ENCODE measurements around the gene SMYD3.

SMYD3 gene

DNA sequence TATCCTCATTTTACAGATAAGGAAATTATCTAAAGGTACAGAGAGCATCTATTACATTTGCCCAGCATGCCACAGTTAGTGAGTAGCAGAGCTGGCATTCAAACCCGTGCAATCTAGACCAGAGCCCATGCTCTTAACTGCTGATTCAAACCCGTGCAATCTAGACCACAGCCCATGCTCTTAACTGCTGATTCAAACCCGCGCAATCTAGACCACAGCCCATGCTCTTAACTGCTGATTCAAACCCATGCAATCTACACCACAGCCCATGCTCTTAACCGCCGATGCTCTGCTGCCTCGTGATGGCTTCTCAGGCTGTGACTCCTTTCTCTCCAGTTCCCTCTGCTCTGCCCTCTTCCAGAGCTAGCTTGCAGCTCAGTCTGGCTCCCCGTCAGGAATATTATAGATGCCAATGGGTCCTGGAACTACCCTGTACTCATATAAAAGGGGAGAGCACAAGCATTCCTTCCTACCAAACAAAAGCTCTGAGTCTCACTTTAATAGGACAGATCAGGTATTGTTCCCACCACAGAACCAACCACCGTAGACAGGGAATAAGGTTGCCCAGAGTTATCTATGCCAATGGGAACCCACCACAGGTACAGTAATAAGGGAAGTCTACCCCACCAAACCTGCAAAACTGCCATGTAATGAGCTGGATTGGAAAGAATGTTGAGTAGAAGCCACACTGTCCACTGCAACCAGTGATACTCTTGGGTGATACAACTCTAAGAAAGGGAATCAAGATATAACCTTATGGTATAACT lies 78.4 kb downstream of the SMYD3 start:
- ATAC-seq (ENCODE audit: low read depth): no peak
- H3K4me1 Mint-ChIP-seq: peaks cover 16% of the 10 kb centered on the region
- H3K27ac Mint-ChIP-seq: no peak overlapping the region
- DNase-seq (ENCODE audit: low spot score in 2 of 2): no peak
- no peak overlapping the region for H3K4me3 Mint-ChIP-seq
- no peaks in the 10 kb centered on the region for H3K27me3 Mint-ChIP-seq
- H3K36me3 Mint-ChIP-seq: peaks cover 18% of the 10 kb centered on the region
- peaks cover 2% of the 10 kb centered on the region for H3K9me3 Mint-ChIP-seq

DNA sequence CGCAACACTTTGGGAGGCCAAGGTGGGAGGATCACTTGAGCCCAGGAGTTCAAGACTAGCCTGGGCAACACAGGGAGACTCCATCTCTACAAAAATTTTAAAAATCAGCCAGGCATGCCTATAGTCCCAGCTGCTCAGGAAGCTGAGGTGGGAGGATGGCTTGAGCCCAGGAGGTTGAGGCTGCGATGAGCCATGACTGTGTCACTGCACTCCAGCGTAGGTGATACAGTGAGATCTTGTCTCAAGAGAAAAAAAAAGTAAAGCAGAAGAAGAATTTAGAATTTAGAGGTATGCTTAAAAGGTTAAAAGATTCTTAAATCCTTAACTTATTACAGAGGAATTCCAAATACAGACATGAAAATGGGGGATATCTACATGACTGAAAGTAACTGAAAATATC lies 79.5 kb downstream of the SMYD3 start:
- DNase-seq (ENCODE audit: low spot score in 2 of 2): no peak
- H3K27ac Mint-ChIP-seq: no peak overlapping the region
- H3K4me3 Mint-ChIP-seq: no peak overlapping the region
- no peaks in the 10 kb centered on the region for H3K27me3 Mint-ChIP-seq
- ATAC-seq (ENCODE audit: low read depth): no peak
- H3K4me1 Mint-ChIP-seq: peaks cover 16% of the 10 kb centered on the region
- H3K36me3 Mint-ChIP-seq: peaks cover 15% of the 10 kb centered on the region
- no peaks in the 10 kb centered on the region for H3K9me3 Mint-ChIP-seq

DNA sequence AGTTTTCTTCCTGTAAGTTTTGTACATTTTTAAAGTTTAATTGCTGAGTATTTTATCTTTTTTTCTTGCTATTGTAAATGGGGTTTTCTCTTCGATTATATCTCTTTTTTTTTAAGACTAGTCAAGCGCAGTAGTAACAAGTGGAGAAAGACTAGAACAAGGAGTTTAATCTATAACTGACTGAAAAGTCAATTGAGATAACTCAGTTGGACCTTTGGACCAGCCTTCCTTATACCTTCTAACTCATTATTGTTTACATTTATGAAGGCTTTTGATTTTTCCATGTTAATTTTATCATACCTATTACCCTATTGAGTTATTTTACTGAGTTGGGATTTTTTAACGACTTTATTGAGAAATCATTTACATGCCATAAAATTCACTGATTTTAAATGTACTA lies 81.2 kb downstream of the SMYD3 start:
- Mint-ChIP-seq H3K36me3 (peaks cover 14% of the 10 kb centered on the region), H3K4me3 (no peak overlapping the region), H3K4me1 (peaks cover 16% of the 10 kb centered on the region), H3K9me3 (no peaks in the 10 kb centered on the region), H3K27me3 (no peaks in the 10 kb centered on the region), H3K27ac (no peak overlapping the region)
- DNase-seq (ENCODE audit: low spot score in 2 of 2) (no peak), ATAC-seq (ENCODE audit: low read depth) (no peak)

DNA sequence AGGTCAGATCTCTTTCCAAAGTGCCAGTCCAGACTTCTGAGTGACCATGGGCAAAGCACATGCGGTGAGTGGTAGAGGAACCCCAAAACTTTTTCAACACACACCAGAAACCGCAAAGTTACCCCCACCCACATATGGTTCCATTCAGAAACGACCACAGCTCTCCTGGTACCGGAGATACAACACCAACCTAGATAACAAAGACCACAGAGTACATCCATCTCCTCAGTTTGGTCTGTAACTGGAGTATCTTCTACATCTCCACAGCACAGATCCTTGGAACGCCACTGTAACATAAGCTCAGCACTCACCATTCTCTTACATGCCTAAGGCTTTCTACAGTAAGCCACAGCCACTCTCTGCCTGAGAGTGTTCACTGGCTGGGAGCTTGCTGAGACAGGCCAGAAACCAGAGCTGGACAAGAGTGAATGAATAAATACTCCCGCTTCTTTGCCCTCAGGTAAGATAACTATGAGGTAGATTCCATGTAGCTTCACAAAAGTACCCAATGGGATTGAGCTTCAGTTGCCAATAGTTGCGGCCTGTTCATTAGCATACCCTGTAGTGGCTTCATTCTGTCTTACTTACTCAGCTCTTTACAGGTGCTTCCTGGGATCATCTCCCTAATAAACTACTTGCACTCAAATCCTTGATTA lies 81.8 kb downstream of the SMYD3 start:
- H3K27ac Mint-ChIP-seq: no peak overlapping the region
- no peak for DNase-seq (ENCODE audit: low spot score in 2 of 2)
- H3K9me3 Mint-ChIP-seq: no peaks in the 10 kb centered on the region
- ATAC-seq (ENCODE audit: low read depth): no peak
- H3K27me3 Mint-ChIP-seq: no peaks in the 10 kb centered on the region
- peaks cover 12% of the 10 kb centered on the region for H3K4me1 Mint-ChIP-seq
- H3K36me3 Mint-ChIP-seq: peaks cover 10% of the 10 kb centered on the region
- no peak overlapping the region for H3K4me3 Mint-ChIP-seq

DNA sequence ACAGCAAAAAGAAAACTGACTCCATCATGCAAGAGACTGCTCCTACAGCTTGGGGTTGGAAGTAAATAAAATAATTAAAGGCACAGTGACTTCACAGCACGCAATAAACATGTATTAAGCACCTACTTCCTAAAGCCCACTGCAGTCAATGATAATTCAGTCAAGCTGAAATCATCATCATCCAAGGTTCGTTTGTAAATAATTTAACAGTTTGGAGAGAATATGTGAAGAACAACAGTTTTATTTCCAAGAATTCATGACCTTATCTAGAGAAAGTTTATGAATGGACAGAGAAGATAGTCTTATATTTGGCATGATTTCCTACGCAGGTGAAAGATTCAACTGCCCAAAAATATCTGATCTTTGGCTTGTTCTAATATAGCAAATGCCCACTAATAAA lies 86.8 kb downstream of the SMYD3 start:
- H3K4me3 Mint-ChIP-seq: no peak overlapping the region
- peaks cover 3% of the 10 kb centered on the region for H3K9me3 Mint-ChIP-seq
- peaks cover 22% of the 10 kb centered on the region for H3K36me3 Mint-ChIP-seq
- no peaks in the 10 kb centered on the region for H3K27me3 Mint-ChIP-seq
- ATAC-seq (ENCODE audit: low read depth) (no peak), DNase-seq (ENCODE audit: low spot score in 2 of 2) (no peak)
- H3K4me1 Mint-ChIP-seq: peaks cover 5% of the 10 kb centered on the region
- H3K27ac Mint-ChIP-seq: no peak overlapping the region

DNA sequence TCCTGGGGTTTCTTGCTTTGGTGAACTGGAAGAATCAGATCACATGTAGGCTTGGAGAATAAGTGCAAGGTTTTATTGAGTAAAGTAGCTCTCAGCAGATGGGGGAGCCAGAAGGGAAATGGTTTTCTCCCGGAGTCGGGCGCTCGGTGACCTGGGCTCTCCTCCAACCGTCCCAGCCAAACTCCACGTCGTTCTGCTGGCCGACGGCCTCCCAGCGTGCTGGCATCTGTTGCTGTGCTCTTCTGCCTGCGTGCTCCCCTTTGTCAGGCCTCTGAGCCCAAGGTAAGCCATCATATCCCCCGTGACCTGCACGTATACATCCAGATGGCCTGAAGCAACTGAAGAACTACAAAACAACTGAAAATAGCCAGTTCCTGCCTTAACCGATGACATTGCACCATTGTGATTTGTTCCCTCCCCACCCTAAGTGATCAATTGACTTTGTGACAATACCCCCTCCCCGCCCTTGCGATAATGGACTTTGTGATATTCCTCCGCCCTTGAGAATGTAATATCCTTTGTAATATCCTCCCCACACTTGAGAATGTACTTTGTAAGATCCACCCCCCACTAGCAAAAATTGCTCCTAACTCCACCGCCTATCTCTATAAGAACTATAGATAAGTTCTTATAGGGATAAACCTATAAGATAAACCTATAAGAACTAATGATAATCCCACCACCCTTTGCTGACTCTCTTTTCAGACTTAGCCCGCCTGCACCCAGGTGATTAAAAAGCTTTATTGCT lies 88.3 kb downstream of the SMYD3 start:
- no peak overlapping the region for H3K27ac Mint-ChIP-seq
- peaks cover 3% of the 10 kb centered on the region for H3K4me1 Mint-ChIP-seq
- H3K36me3 Mint-ChIP-seq: peaks cover 23% of the 10 kb centered on the region
- DNase-seq (ENCODE audit: low spot score in 2 of 2): no peak
- H3K4me3 Mint-ChIP-seq: no peak overlapping the region
- no peak for ATAC-seq (ENCODE audit: low read depth)
- peaks cover 3% of the 10 kb centered on the region for H3K9me3 Mint-ChIP-seq
- no peaks in the 10 kb centered on the region for H3K27me3 Mint-ChIP-seq

DNA sequence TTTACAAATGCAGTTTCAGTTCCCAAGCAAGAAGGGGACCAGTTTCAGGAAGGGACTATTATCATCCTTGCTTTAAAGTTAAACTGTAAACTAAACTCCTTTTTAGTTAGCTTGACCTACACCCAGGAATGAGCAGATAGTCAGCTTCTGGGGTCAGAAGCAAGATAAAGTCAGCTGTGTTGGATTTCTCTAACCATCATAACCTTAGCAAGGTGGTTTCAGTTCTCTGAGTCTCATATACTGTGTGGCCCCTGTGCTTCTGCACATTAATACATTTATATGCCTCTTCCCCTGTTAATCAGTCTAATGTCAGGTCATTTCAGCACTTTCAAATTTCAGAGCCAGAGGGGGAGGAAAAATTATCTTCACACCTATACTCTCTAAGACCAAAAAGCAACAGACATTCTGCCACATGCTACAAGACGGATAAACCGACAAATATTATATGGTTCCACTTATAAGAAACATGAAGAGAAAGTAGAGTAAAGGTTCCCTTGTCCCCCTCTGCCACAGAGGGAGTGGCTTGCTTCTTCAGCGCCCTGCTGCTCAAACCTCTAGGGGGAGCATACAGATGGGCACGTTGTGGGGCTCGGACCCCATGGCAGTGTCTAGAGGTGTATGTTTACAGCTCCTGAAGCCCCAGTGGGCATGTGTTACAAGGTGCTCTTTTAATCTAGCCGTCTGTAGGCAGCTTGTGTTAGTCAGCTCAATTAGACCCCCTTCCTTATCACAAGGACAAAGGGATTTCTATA lies 89.1 kb downstream of the SMYD3 start:
- Mint-ChIP-seq H3K27me3 (no peaks in the 10 kb centered on the region), H3K4me1 (peaks cover 3% of the 10 kb centered on the region), H3K27ac (no peak overlapping the region), H3K4me3 (no peak overlapping the region), H3K36me3 (peaks cover 23% of the 10 kb centered on the region), H3K9me3 (peaks cover 3% of the 10 kb centered on the region)
- ATAC-seq (ENCODE audit: low read depth) (no peak), DNase-seq (ENCODE audit: low spot score in 2 of 2) (no peak)

DNA sequence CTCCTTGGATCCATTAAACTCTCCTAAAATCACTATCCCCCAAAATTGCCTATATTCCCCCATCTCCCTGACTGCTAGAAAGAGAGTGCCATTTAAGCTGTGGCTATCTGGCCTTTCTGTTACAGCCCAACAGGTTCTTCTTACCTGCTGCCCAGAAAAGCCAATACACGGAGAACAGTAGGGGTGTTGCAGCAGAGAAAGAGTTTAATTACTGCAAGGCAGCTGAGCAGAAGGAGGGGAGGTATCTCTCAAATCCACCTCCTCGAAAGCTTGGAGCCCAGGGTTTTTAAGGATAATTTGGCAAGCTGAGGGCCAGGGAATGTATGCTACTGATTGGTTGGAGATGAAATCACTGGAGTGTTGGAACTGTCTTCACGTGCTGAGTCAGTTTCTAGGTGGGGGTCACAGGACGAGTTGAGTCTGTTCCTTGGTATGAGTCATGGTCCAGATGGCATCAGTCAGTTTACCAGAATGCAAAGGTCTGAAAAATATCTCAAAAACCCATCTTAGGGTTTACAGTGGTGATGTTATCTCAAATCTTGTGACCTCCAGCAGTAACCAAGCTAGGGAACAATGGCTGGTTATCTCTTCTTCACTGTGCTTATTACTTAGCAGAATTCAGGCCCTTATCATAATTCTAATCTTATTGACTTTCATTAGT lies 89.8 kb downstream of the SMYD3 start:
- Mint-ChIP-seq H3K36me3 (peaks cover 25% of the 10 kb centered on the region), H3K27ac (no peak overlapping the region), H3K4me1 (peaks cover 3% of the 10 kb centered on the region), H3K9me3 (peaks cover 3% of the 10 kb centered on the region), H3K27me3 (no peaks in the 10 kb centered on the region), H3K4me3 (no peak overlapping the region)
- no peak for DNase-seq (ENCODE audit: low spot score in 2 of 2)
- ATAC-seq (ENCODE audit: low read depth): no peak

DNA sequence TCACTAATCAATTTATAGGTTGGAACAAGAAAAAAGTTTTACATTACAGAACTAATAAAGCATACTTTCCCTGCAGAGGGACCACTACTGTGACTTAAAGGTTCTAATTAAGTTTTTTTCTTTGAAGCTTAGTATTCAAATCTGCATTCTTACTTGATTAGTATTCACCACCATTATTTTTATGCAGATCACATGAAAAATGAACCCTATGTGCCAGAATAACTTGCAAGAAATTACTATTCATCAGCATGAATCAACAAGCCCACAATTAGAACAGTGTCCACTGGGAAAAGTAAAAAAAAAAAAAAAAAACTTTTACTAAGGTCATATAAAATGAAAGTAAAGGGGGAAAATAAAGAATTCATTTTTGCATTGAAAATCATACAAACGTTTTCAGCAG lies 90.8 kb downstream of the SMYD3 start:
- Mint-ChIP-seq H3K27ac (no peak overlapping the region), H3K27me3 (no peaks in the 10 kb centered on the region), H3K4me1 (peaks cover 3% of the 10 kb centered on the region), H3K36me3 (peaks cover 29% of the 10 kb centered on the region), H3K4me3 (no peak overlapping the region), H3K9me3 (peaks cover 3% of the 10 kb centered on the region)
- DNase-seq (ENCODE audit: low spot score in 2 of 2): no peak
- ATAC-seq (ENCODE audit: low read depth): no peak

DNA sequence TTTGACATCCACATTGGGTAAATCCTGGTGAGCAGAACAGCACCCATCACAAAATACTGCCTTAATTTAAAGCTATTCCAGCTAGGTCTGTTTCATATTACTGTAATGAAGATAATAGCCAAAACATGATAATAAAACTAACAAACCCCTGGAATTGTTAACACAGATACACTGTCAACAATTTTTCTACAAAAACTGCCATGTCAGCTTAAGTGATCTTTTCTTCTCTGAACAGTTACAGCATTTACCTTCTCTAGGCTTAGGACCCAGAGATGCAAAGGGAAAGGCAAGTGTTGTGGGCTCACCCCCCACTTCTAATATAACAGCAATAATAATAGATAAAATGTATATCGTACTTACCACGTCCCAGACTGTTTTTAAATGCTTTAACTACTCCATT lies 92.1 kb downstream of the SMYD3 start:
- no peak overlapping the region for H3K27ac Mint-ChIP-seq
- no peak for DNase-seq (ENCODE audit: low spot score in 2 of 2)
- H3K9me3 Mint-ChIP-seq: peaks cover 3% of the 10 kb centered on the region
- ATAC-seq (ENCODE audit: low read depth): no peak
- peaks cover 32% of the 10 kb centered on the region for H3K36me3 Mint-ChIP-seq
- no peaks in the 10 kb centered on the region for H3K27me3 Mint-ChIP-seq
- no peak overlapping the region for H3K4me3 Mint-ChIP-seq
- H3K4me1 Mint-ChIP-seq: peaks cover 3% of the 10 kb centered on the region

DNA sequence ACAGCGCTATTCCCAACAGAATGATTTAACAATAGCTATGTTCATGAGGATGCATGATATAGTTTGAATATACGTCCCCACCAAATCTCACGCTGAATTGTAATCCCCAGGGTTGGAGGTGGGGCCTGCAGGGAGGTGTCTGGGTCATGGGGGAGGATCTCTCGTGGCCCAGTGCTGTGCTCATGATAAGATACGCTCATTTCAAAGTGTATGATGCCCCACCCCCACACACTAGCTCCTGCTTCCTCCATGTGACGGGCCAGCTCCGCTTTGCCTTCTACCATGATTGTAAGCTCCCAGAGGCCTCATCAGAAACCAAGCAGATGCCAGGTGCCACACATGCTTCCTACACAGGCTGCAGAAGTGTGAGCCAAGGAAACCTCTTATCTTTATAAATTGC lies 93.6 kb downstream of the SMYD3 start:
- Mint-ChIP-seq H3K27me3 (no peaks in the 10 kb centered on the region), H3K36me3 (peaks cover 19% of the 10 kb centered on the region), H3K27ac (no peak overlapping the region), H3K9me3 (no peaks in the 10 kb centered on the region), H3K4me3 (no peak overlapping the region), H3K4me1 (no peaks in the 10 kb centered on the region)
- no peak for ATAC-seq (ENCODE audit: low read depth)
- no peak for DNase-seq (ENCODE audit: low spot score in 2 of 2)

DNA sequence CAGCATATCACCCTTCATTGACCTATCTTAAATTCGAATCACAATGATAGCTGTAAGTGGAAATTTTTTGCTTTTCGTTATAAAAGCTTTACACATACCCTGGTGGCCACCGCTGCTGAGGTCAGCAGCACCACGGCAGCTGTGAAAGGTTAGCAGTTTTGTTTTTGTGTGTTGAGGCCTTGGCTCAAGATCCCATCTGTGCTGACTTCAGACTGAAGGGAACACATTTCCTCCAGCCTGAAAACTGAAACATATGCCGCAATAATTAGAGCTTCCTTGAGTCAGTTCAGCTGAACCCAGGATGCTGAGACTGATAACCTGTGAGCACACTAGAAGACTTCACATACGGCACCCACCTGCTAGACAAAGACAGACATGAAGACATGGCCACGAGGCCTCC lies 103.0 kb downstream of the SMYD3 start:
- H3K9me3 Mint-ChIP-seq: no peaks in the 10 kb centered on the region
- no peak for ATAC-seq (ENCODE audit: low read depth)
- peaks cover 4% of the 10 kb centered on the region for H3K36me3 Mint-ChIP-seq
- no peak overlapping the region for H3K4me3 Mint-ChIP-seq
- no peak overlapping the region for H3K27ac Mint-ChIP-seq
- H3K4me1 Mint-ChIP-seq: no peaks in the 10 kb centered on the region
- no peaks in the 10 kb centered on the region for H3K27me3 Mint-ChIP-seq
- DNase-seq (ENCODE audit: low spot score in 2 of 2): no peak

DNA sequence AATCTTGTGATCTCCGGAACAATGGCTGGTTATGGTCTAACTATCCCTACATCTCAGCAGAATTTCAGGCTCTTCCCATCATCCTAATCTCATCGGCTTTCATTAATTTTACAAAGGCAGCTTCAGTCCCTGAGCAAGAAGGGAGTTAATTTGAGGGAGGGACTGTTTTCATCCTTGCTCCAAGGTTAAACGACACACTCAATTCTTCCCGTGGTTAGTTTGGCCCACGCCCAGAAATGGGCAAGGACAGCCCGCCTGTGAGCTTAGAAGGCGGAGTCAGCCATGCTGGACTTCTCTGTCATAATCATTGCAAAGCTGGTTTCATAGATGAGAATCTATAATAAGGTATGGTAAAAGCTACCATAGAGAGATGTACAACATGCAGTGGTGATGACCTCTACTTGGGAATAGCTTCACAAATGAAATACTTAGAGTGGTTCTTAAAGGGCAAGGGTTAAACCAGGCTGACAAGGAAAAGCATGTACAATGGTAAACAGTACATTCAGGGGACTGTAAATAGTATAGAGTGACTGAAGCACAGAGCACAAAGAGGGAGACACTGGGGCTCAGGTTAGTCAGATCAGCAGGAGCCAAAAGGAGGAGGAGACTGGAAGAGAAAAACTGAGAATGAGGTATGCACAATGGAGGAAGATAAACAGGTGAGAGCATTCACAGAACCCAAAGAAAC lies 108.8 kb downstream of the SMYD3 start:
- H3K4me3 Mint-ChIP-seq: no peak overlapping the region
- H3K4me1 Mint-ChIP-seq: peaks cover 7% of the 10 kb centered on the region
- DNase-seq (ENCODE audit: low spot score in 2 of 2) (no peak), ATAC-seq (ENCODE audit: low read depth) (no peak)
- H3K36me3 Mint-ChIP-seq: peaks cover 13% of the 10 kb centered on the region
- no peaks in the 10 kb centered on the region for H3K9me3 Mint-ChIP-seq
- H3K27ac Mint-ChIP-seq: no peak overlapping the region
- H3K27me3 Mint-ChIP-seq: no peaks in the 10 kb centered on the region
